Muscle layer of colon (tissue), 2 donors: ENCODE results near the gene FBXO21.
"Not testable (repeated sequence)": the region's sequence is repeated elsewhere in the genome, so short reads cannot be mapped to it uniquely, and the experiment has no call there.

Experiments used
- H3K27ac ChIP-seq: one replicate; pipeline ENCODE4 v1.7.0; 2013; ENCODE audit warnings: low read depth, mild to moderate bottlenecking, low read length, moderate library complexity
- H3K27me3 ChIP-seq, 2 donors: one replicate each; pipeline ENCODE4 v1.7.0; 2013; ENCODE audit warnings: low read length in 2 of 2, mild to moderate bottlenecking in 2 of 2; ENCODE audit not compliant: insufficient read depth in 2 of 2, control insufficient read depth in 1 of 2
- H3K36me3 ChIP-seq: one replicate; pipeline ENCODE4 v1.7.0; 2013; ENCODE audit warnings: mild to moderate bottlenecking, low read length; ENCODE audit not compliant: insufficient read depth
- H3K4me1 ChIP-seq: one replicate; pipeline ENCODE4 v1.7.0; 2013; ENCODE audit warnings: mild to moderate bottlenecking, low read length; ENCODE audit not compliant: insufficient read depth
- H3K4me3 ChIP-seq, 2 donors: one replicate each; pipeline ENCODE4 v1.7.0; 2013; ENCODE audit warnings: low read length in 2 of 2, low read depth in 1 of 2, mild to moderate bottlenecking in 1 of 2, moderate library complexity in 1 of 2
- H3K9ac ChIP-seq: one replicate; pipeline ENCODE4 v1.7.0; 2013; ENCODE audit warnings: low read length
- H3K9me3 ChIP-seq: one replicate; pipeline ENCODE4 v1.7.0; 2013; ENCODE audit warnings: mild to moderate bottlenecking, low read length
- donor health status: abdominal sarcoma.
- donor health status: Adenocarcinoma of cecum.

Gene FBXO21

GRCh38 chr12:117199956-117200744 lies 9.9 kb upstream of the FBXO21 start:
- not testable (repeated sequence) for H3K4me3 ChIP-seq, H3K9me3 ChIP-seq, H3K36me3 ChIP-seq

GRCh38 chr12:117196334-117196733 lies 6.1 kb upstream of the FBXO21 start:
- not testable (repeated sequence) for H3K27ac ChIP-seq, H3K36me3 ChIP-seq, H3K4me3 ChIP-seq, H3K4me1 ChIP-seq, H3K9me3 ChIP-seq, H3K27me3 ChIP-seq, H3K9ac ChIP-seq

More at GRCh38 chr12:117199956-117200744, 9.9 kb upstream of the FBXO21 start:
- not testable (repeated sequence) for H3K27ac ChIP-seq, H3K9ac ChIP-seq, H3K4me1 ChIP-seq, H3K27me3 ChIP-seq

- H3K4me1 ChIP-seq, H3K27ac ChIP-seq, H3K4me3 ChIP-seq, H3K36me3 ChIP-seq, H3K27me3 ChIP-seq, H3K9ac ChIP-seq, H3K9me3 ChIP-seq: not testable (repeated sequence)
Measured at GRCh38 chr12:117195027-117195426, 4.8 kb upstream of the FBXO21 start.

GRCh38 chr12:117193903-117194302 lies 3.6 kb upstream of the FBXO21 start:
- Histone ChIP-seq H3K9ac (no peak overlapping the region), H3K4me3 (no peak overlapping the region)

GRCh38 chr12:117192581-117192980 lies 2.3 kb upstream of the FBXO21 start:
- H3K9me3 ChIP-seq, H3K9ac ChIP-seq, H3K4me1 ChIP-seq, H3K27ac ChIP-seq, H3K4me3 ChIP-seq, H3K36me3 ChIP-seq, H3K27me3 ChIP-seq: not testable (repeated sequence)

More at GRCh38 chr12:117193903-117194302, 3.6 kb upstream of the FBXO21 start:
- H3K36me3 ChIP-seq = no peaks in the 10 kb centered on the region
- H3K4me1 ChIP-seq = peaks cover 3% of the 10 kb centered on the region
- no peaks in the 10 kb centered on the region for H3K9me3 ChIP-seq
- no peak overlapping the region for H3K27ac ChIP-seq
- no peaks in the 10 kb centered on the region for H3K27me3 ChIP-seq

GRCh38 chr12:117192057-117192456 lies 1.8 kb upstream of the FBXO21 start:
- Histone ChIP-seq H3K27me3 (no peaks in the 10 kb centered on the region), H3K27ac (no peak overlapping the region), H3K9me3 (no peaks in the 10 kb centered on the region), H3K9ac (no peak overlapping the region), H3K36me3 (no peaks in the 10 kb centered on the region), H3K4me1 (peaks cover 7% of the 10 kb centered on the region), H3K4me3 (no peak overlapping the region)

GRCh38 chr12:117189725-117190209 lies 503 bp downstream of the FBXO21 start:
- H3K27me3 ChIP-seq = no peaks in the 10 kb centered on the region
- H3K27ac ChIP-seq = peak overlapping the region; percentile 58
- peaks cover 16% of the 10 kb centered on the region for H3K36me3 ChIP-seq
- peak overlapping the region; percentile 64 to 81 for H3K4me3 ChIP-seq
- H3K9ac ChIP-seq = peak overlapping the region; percentile 37
- no peaks in the 10 kb centered on the region for H3K9me3 ChIP-seq
- H3K4me1 ChIP-seq = peaks cover 7% of the 10 kb centered on the region

- Histone ChIP-seq H3K9ac (peak overlapping the region; percentile 37), H3K4me1 (peaks cover 7% of the 10 kb centered on the region)
Measured at GRCh38 chr12:117188961-117189724, 1.1 kb downstream of the FBXO21 start.

GRCh38 chr12:117188121-117188665 lies 2.1 kb downstream of the FBXO21 start:
- H3K9me3 ChIP-seq = no peaks in the 10 kb centered on the region
- H3K27me3 ChIP-seq = no peaks in the 10 kb centered on the region
- no peak overlapping the region for H3K27ac ChIP-seq
- peaks cover 7% of the 10 kb centered on the region for H3K4me1 ChIP-seq
- no peak overlapping the region for H3K9ac ChIP-seq
- peaks cover 24% of the 10 kb centered on the region for H3K36me3 ChIP-seq
- no peak overlapping the region for H3K4me3 ChIP-seq

More at GRCh38 chr12:117188961-117189724, 1.1 kb downstream of the FBXO21 start:
- Histone ChIP-seq H3K27ac (peak overlapping the region; percentile 58), H3K4me3 (peak overlapping the region; percentile 64 to 81), H3K9me3 (no peaks in the 10 kb centered on the region), H3K27me3 (no peaks in the 10 kb centered on the region), H3K36me3 (peaks cover 22% of the 10 kb centered on the region)

- H3K4me3 ChIP-seq = no peak overlapping the region
- H3K36me3 ChIP-seq = peaks cover 24% of the 10 kb centered on the region
- H3K27ac ChIP-seq = no peak overlapping the region
- no peaks in the 10 kb centered on the region for H3K9me3 ChIP-seq
- no peak overlapping the region for H3K9ac ChIP-seq
- no peaks in the 10 kb centered on the region for H3K27me3 ChIP-seq
- peaks cover 7% of the 10 kb centered on the region for H3K4me1 ChIP-seq
Measured at GRCh38 chr12:117187421-117187820, 2.8 kb downstream of the FBXO21 start.

GRCh38 chr12:117182866-117183265 lies 7.4 kb downstream of the FBXO21 start:
- Histone ChIP-seq H3K27ac (no peak overlapping the region), H3K4me1 (no peaks in the 10 kb centered on the region), H3K4me3 (no peak overlapping the region), H3K36me3 (peaks cover 30% of the 10 kb centered on the region), H3K9me3 (no peaks in the 10 kb centered on the region), H3K27me3 (no peaks in the 10 kb centered on the region), H3K9ac (no peak overlapping the region)
